HT-29 (cell line): Measurements from ENCODE around the gene SLC38A1. TPM values are rescaled to one million over a fixed set of nuclear protein-coding genes. Genes with fewer than 3 reads are reported as not detected.

Source experiments
- DNase-seq: peaks from one replicate; pipeline ENCODE4 v3.0.0-alpha.2; 2015; ENCODE audit warnings: low spot score
- total RNA-seq: library from RNA; depleted of rRNA; stranded (reverse); fragments of >200 nt; shearing (Covaris generic); gene quantifications from 2 replicates; pipeline ENCODE4 v1.2.3, GENCODE V29; 2014; rRNA removed

SLC38A1 gene
- total RNA-seq, 1 experiment from 2014 or later = 58.6 TPM

- DNase-seq = no peak
These were observed 133.1 kb downstream of the SLC38A1 start for GRCh38 chr12:46135750-46136149.

- no peak for DNase-seq
These were observed 134.0 kb downstream of the SLC38A1 start for GRCh38 chr12:46134852-46135251.

- no peak for DNase-seq
These were observed 134.5 kb downstream of the SLC38A1 start for GRCh38 chr12:46134205-46134811.

GRCh38 chr12:46133751-46134150, 135.1 kb downstream of the SLC38A1 start:
- DNase-seq = no peak

Other genes with a start within 250 kb of the SLC38A1 start
- 67.9 and 74.4 TPM in 2 replicates for gene SLC38A2, start 103.7 kb upstream of the SLC38A1 start, total RNA-seq